Measurements from ENCODE around the gene PC.

- TF ChIP-seq TCF12 (IDR thresholded peaks at IDR 0.05; ENCODE audit: low read depth), result no peak
- no peak for TF ChIP-seq YY1 (IDR thresholded peaks at IDR 0.05; ENCODE audit: low read depth)
- no peak for TF ChIP-seq EGR1 (IDR thresholded peaks at IDR 0.05)
- TF ChIP-seq TAF1 (IDR thresholded peaks at IDR 0.05; ENCODE audit: low read depth), result no peak
- no peak for TF ChIP-seq NFIC (IDR thresholded peaks at IDR 0.05)
- TF ChIP-seq REST (IDR thresholded peaks at IDR 0.05; ENCODE audit: low read depth), result no peak
- TF ChIP-seq TEAD4 (IDR thresholded peaks at IDR 0.05), result no peak
- no peak for TF ChIP-seq RAD21 (IDR thresholded peaks at IDR 0.05; ENCODE audit: low read depth)
- TF ChIP-seq ZBTB7A (IDR thresholded peaks at IDR 0.05; ENCODE audit: low read depth), result no peak
- no peak for TF ChIP-seq FOXM1 (IDR thresholded peaks at IDR 0.05; ENCODE audit: borderline replicate concordance, low read depth)
- TF ChIP-seq EP300 (IDR thresholded peaks at IDR 0.05; ENCODE audit: borderline replicate concordance), result no peak
Measured at GRCh38 chr11:67001332-67001731, 43.1 kb upstream of the PC start.

All from Ishikawa (cell line).